ENCODE results near the gene PPP2R5C. TPM values are rescaled to one million over a fixed set of nuclear protein-coding genes. Genes with fewer than 3 reads are reported as not detected.

The PPP2R5C gene
- total RNA-seq, 1 experiment from 2014 or later: 93.0 TPM

- Histone ChIP-seq H2AFZ (ENCODE audit: low read length) (no peak overlapping the region), H2BK20ac (ENCODE audit: low read depth, low read length, poor library complexity, severe bottlenecking) (no peak overlapping the region), H3K23me2 (ENCODE audit: insufficient read length, low read depth, low read length, poor library complexity, severe bottlenecking) (no peaks in the 10 kb centered on the region), H3K9me3 (ENCODE audit: control insufficient read depth, low read depth, low read length) (no peaks in the 10 kb centered on the region), H3K14ac (ENCODE audit: insufficient read depth, low read length) (no peak overlapping the region), H3K27ac (ENCODE audit: insufficient read length, low read depth, low read length) (no peak overlapping the region), H3K4ac (ENCODE audit: low read depth, low read length) (no peak overlapping the region), H2BK5ac (ENCODE audit: insufficient read length, low read length) (no peak overlapping the region), H3K79me1 (ENCODE audit: insufficient read depth, low read depth, low read length, poor library complexity, severe bottlenecking) (peaks cover 9% of the 10 kb centered on the region), H3T11ph (ENCODE audit: low read length) (no peak overlapping the region), H2BK15ac (ENCODE audit: low read depth, low read length) (no peak overlapping the region), H3K9ac (ENCODE audit: extremely low read depth, insufficient read length, low read length) (no peak overlapping the region), H3K23ac (ENCODE audit: insufficient read length, low read depth, low read length) (no peak overlapping the region), H4K8ac (replicated peaks; ENCODE audit: insufficient read length, low read depth, low read length) (no peak overlapping the region), H3K4me2 (ENCODE audit: insufficient read depth, insufficient read length, low read length) (no peak overlapping the region), H3K18ac (ENCODE audit: insufficient read length, low read depth, low read length) (no peak overlapping the region), H3K56ac (ENCODE audit: insufficient read length, low read depth, low read length) (no peak overlapping the region), H3K79me2 (ENCODE audit: insufficient read depth, low read length) (peaks cover 42% of the 10 kb centered on the region; the same call in 1 of the 2 replicates), H4K20me1 (ENCODE audit: control insufficient read depth, insufficient read depth, insufficient read length) (no peaks in the 10 kb centered on the region), H4K91ac (ENCODE audit: insufficient read length, low read depth, low read length) (no peak overlapping the region), H3K4me1 (ENCODE audit: insufficient read depth, low read length) (no peaks in the 10 kb centered on the region; the same call in 1 of the 2 replicates), H4K5ac (ENCODE audit: insufficient read length, low read depth, low read length) (no peak overlapping the region), H3K27me3 (ENCODE audit: insufficient read depth, low read length) (no peaks in the 10 kb centered on the region), H2BK120ac (ENCODE audit: low read depth, low read length, poor library complexity, severe bottlenecking) (no peak overlapping the region), H2AK5ac (ENCODE audit: insufficient read length, low read length) (no peak overlapping the region), H2BK12ac (ENCODE audit: insufficient read length, low read depth, low read length) (no peak overlapping the region)
- Mint-ChIP-seq H3K4me3 (no peak overlapping the region), H3K36me3 (ENCODE audit: insufficient read depth in 1 of 3, low read depth in 3 of 3) (peaks cover 20 to 42% (median 35%) of the 10 kb centered on the region in 3 experiments), H3K27ac (peak overlapping the region in 1 of 3 experiments; percentile 14; a peak in 1 of 7 replicates), H3K4me1 (peaks cover 8 to 11% of the 10 kb centered on the region in 2 experiments), H3K9me3 (no peaks in the 10 kb centered on the region), H3K27me3 (ENCODE audit: low read depth) (no peaks in the 10 kb centered on the region)
- no peak for DNase-seq
- TF ChIP-seq CTCF (conservative IDR thresholded peaks at IDR 0.05): no peak
- WGBS (ENCODE audit: extremely low coverage, insufficient read length, low lambda C conversion rate): no CpG with 5 or more reads among the region's 10 CpGs
Observed at GRCh38 chr14:101972126-101972866, 210.8 kb downstream of the PPP2R5C start.
